DOHH2 (cell line): ENCODE data around the gene TSC22D1.

ENCODE experiments used
- EZH2phosphoT487 ChIP-seq: fragments of 200-600 bp; sonication (generic); IDR thresholded peaks from 2 replicates; pipeline ENCODE4 v1.6.1; 2017; ENCODE audit warnings: borderline replicate concordance, mild to moderate bottlenecking, antibody characterized with exemption, low read length, moderate library complexity, mixed read lengths
- TF ChIP-seq, protein P1 (sequence below): fragments of 200-600 bp; sonication (generic); IDR thresholded peaks from one replicate; pipeline ENCODE4 v1.5.1; 2014; ENCODE audit warnings: antibody characterized with exemption, mild to moderate bottlenecking, low read depth, low read length; ENCODE audit not compliant: poor library complexity, severe bottlenecking

DNA sequence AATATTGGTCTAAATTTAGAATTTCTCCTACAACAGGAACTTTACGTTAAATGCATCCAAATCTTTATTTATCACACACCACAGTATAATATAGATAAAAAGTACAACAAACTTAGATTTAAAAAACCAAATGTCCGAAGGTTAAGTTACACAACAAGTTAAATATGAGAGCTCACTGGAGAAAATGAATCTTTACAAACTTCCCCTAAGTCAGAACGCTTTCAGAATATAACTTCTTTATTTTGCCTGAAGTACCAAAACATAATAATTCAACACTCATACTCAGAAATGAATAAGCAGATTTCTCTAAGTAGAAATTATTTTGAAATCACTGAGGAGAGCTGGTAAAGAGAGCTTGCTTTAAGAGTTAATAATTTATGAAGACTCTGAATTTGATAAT, 33.8 kb downstream of the TSC22D1 start:
- TF ChIP-seq, protein P1, sequence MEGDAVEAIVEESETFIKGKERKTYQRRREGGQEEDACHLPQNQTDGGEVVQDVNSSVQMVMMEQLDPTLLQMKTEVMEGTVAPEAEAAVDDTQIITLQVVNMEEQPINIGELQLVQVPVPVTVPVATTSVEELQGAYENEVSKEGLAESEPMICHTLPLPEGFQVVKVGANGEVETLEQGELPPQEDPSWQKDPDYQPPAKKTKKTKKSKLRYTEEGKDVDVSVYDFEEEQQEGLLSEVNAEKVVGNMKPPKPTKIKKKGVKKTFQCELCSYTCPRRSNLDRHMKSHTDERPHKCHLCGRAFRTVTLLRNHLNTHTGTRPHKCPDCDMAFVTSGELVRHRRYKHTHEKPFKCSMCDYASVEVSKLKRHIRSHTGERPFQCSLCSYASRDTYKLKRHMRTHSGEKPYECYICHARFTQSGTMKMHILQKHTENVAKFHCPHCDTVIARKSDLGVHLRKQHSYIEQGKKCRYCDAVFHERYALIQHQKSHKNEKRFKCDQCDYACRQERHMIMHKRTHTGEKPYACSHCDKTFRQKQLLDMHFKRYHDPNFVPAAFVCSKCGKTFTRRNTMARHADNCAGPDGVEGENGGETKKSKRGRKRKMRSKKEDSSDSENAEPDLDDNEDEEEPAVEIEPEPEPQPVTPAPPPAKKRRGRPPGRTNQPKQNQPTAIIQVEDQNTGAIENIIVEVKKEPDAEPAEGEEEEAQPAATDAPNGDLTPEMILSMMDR: no peak
- no peak for TF ChIP-seq EZH2phosphoT487
